Mesothelial cell of epicardium (in vitro differentiated cells): ENCODE results near the gene CACNA1C. TPM values are rescaled to one million over a fixed set of nuclear protein-coding genes. Genes with fewer than 3 reads are reported as not detected.
A peak's percentile ranks its signal among the peaks of the same experiment; 100 is the strongest.

Experiments
- DNase-seq, 2 experiments: peaks; one replicate each; pipeline ENCODE4 v3.0.0; 2021; ENCODE audit warnings: low spot score in 2 of 2; ENCODE audit not compliant: unreplicated experiment in 2 of 2
- H3K27ac Mint-ChIP-seq: 2 replicates; pipeline ENCODE4 v1.8.0; 2021; ENCODE audit warnings: mixed read lengths
- H3K27me3 Mint-ChIP-seq: 2 replicates; pipeline ENCODE4 v1.8.0; 2021; ENCODE audit warnings: low read depth, mixed read lengths
- H3K36me3 Mint-ChIP-seq: 2 replicates; pipeline ENCODE4 v1.8.0; 2021; ENCODE audit warnings: mixed read lengths
- H3K4me1 Mint-ChIP-seq: 2 replicates; pipeline ENCODE4 v1.8.0; 2021; ENCODE audit warnings: mixed read lengths
- H3K4me3 Mint-ChIP-seq: 2 replicates; pipeline ENCODE4 v1.8.0; 2021; ENCODE audit warnings: mild to moderate bottlenecking, moderate library complexity, mixed read lengths
- H3K9me3 Mint-ChIP-seq: 2 replicates; pipeline ENCODE4 v1.8.0; 2021; ENCODE audit warnings: mixed read lengths
- total RNA-seq: library from RNA; stranded (reverse); gene quantifications from 3 replicates; pipeline ENCODE4 v1.2.1, GENCODE V29; 2021
- TF ChIP-seq, protein P1 (sequence below): fragments of 200-600 bp; sonication (generic); IDR thresholded peaks from one replicate; pipeline ENCODE4 v1.5.0; 2021; ENCODE audit warnings: antibody characterized with exemption; ENCODE audit not compliant: unreplicated experiment

CACNA1C gene
- total RNA-seq, 1 donor from 2014 or later = 33.6 TPM

DNA sequence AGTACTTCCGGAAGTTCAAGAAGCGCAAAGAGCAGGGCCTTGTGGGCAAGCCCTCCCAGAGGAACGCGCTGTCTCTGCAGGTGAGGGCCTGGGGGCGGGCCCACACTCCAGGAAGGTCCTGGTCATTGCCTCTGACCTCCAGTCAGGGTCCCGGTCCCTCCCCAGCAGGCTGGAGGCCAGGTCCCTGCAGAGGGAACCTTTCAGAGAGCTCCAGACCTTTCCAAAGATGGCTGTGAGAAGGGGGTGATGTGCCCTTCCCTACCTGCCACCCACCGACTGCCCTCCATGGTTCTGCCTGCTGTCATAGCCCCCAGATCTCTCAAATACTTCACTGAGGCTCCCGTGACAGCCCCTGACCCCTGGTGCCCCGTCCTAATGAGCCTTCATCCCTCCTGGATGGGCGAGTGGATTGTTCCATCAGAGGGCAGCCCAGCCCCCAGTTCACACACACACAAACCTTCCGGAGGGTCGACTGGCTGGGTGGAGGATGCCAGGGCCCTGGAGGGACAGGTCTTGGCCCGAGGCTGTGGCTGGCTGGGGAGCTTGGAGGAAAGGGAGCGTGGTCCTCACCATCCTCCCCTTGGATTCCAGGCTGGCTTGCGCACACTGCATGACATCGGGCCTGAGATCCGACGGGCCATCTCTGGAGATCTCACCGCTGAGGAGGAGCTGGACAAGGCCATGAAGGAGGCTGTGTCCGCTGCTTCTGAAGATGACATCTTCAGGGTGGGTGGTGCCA lies 624.5 kb downstream of the CACNA1C start:
- Mint-ChIP-seq H3K36me3 (peaks cover 4% of the 10 kb centered on the region), H3K27ac (no peak overlapping the region), H3K9me3 (no peaks in the 10 kb centered on the region), H3K27me3 (no peaks in the 10 kb centered on the region), H3K4me3 (no peak overlapping the region), H3K4me1 (no peaks in the 10 kb centered on the region)
- DNase-seq = peak in 1 of 2 experiments; percentile 33
- TF ChIP-seq, protein P1, sequence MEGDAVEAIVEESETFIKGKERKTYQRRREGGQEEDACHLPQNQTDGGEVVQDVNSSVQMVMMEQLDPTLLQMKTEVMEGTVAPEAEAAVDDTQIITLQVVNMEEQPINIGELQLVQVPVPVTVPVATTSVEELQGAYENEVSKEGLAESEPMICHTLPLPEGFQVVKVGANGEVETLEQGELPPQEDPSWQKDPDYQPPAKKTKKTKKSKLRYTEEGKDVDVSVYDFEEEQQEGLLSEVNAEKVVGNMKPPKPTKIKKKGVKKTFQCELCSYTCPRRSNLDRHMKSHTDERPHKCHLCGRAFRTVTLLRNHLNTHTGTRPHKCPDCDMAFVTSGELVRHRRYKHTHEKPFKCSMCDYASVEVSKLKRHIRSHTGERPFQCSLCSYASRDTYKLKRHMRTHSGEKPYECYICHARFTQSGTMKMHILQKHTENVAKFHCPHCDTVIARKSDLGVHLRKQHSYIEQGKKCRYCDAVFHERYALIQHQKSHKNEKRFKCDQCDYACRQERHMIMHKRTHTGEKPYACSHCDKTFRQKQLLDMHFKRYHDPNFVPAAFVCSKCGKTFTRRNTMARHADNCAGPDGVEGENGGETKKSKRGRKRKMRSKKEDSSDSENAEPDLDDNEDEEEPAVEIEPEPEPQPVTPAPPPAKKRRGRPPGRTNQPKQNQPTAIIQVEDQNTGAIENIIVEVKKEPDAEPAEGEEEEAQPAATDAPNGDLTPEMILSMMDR = no peak

DNA sequence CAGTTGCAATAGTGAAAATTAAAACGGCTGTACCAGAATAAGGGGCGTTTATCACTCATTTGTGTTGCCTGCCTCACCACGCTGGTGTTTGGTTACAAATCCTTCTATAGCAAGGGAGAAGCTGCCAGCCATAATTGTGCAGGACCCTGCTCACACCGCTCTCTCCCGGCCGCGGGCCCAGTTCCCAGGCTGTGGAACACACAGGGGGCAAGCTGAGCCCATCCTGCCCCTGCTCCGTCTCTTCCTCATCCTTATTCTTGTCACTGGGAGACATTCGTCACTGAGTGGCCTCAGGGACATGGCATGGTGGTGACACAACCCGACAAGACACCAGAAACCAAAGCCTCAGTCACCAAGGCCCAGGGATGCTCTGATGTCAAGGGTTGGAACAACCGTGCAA lies 625.6 kb downstream of the CACNA1C start:
- peak in 1 of 2 experiments; percentile 21 for DNase-seq
- no peaks in the 10 kb centered on the region for H3K4me1 Mint-ChIP-seq

DNA sequence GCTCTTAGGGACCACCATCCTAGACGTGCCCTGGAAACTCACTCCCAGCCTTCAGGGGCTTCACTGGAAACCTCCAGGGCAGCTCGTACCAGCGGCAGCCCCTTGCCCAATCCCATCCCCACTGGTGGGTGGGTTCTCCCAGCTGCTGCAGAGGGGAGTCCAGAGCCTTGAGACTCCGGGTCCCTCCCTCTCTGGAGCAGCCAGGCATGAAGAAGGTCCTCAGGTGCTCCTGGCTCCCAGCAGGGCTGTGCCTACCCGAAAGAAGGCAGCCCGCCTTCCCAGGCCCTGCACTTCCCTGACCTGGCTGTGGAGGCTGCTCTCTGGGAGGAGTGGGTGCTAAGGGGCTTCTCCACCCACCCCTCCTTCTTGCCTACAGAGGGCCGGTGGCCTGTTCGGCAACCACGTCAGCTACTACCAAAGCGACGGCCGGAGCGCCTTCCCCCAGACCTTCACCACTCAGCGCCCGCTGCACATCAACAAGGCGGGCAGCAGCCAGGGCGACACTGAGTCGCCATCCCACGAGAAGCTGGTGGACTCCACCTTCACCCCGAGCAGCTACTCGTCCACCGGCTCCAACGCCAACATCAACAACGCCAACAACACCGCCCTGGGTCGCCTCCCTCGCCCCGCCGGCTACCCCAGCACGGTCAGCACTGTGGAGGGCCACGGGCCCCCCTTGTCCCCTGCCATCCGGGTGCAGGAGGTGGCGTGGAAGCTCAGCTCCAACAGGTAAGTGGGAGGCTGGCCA lies 626.5 kb downstream of the CACNA1C start:
- H3K4me3 Mint-ChIP-seq = no peak overlapping the region
- no peak overlapping the region for H3K27ac Mint-ChIP-seq
- H3K4me1 Mint-ChIP-seq = no peaks in the 10 kb centered on the region
- TF ChIP-seq, protein P1 = no peak
- no peaks in the 10 kb centered on the region for H3K9me3 Mint-ChIP-seq
- H3K36me3 Mint-ChIP-seq = peaks cover 6% of the 10 kb centered on the region
- no peak for DNase-seq
- no peaks in the 10 kb centered on the region for H3K27me3 Mint-ChIP-seq

More for the DNA sequence above, 625.6 kb downstream of the CACNA1C start:
- Mint-ChIP-seq H3K27me3 (no peaks in the 10 kb centered on the region), H3K36me3 (peaks cover 6% of the 10 kb centered on the region), H3K9me3 (no peaks in the 10 kb centered on the region), H3K4me3 (no peak overlapping the region), H3K27ac (no peak overlapping the region)
- TF ChIP-seq, protein P1 = no peak

DNA sequence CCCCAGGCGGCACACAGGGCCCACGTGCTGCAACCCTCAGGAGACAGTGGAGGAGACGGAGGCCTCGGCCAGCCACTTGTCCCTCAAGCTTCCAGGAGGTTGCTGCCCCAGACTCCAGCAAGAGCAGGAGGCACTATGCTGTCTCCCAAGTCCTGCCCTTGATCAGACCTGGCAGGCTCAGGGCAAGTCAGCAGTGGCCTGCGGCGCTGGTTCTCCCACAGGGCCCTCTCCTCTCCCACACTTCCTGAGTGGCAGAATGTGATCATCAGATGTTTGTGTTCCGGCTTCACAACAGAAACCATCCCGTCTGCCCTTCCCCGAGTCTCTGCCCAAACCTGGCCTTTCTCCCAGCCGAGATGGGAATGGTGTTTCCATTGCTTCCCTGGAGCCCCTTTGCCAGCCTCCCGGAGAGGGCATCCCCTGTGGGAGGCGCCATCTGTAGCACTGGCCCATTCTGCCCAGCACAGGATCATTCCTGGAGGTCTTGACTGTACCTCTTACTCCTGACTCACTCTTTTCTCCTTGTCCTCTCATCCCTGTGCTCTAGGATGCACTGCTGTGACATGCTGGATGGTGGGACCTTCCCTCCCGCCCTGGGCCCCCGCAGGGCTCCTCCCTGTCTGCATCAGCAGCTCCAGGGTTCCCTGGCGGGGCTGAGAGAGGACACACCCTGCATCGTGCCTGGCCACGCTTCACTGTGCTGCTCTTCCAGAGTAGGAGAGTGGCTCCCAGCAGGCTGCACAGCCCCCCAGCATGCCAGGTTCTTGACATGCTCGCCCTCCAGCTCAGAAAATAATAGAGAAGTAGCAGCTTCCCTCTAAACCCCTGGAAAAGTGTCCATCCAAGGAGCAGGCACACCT lies 627.3 kb downstream of the CACNA1C start:
- Mint-ChIP-seq H3K9me3 (no peaks in the 10 kb centered on the region), H3K36me3 (peaks cover 6% of the 10 kb centered on the region), H3K27me3 (no peaks in the 10 kb centered on the region), H3K27ac (no peak overlapping the region), H3K4me3 (no peak overlapping the region), H3K4me1 (no peaks in the 10 kb centered on the region)
- no peak for DNase-seq
- TF ChIP-seq, protein P1 = no peak

DNA sequence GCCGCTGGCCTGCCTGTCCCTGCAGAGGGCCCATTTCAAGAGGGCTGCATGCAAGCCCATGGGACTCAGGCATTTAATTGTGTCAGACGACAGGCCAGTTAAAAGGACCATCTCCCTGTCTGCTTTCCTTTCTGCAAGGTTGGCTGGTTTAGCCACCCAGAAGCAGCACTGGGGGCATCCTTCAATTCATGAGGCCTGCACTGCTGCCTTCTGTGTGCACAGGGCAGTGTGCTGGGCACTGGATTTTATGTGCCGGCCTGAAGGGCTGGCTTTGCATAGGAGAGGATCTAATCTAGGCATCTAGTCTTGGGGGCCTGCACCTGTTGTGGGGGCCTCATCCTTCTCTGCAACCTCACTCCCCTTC lies 627.9 kb downstream of the CACNA1C start:
- no peaks in the 10 kb centered on the region for H3K9me3 Mint-ChIP-seq
- DNase-seq = no peak
- TF ChIP-seq, protein P1 = no peak
- peaks cover 6% of the 10 kb centered on the region for H3K36me3 Mint-ChIP-seq
- no peaks in the 10 kb centered on the region for H3K27me3 Mint-ChIP-seq
- no peak overlapping the region for H3K27ac Mint-ChIP-seq
- no peak overlapping the region for H3K4me3 Mint-ChIP-seq
- H3K4me1 Mint-ChIP-seq = no peaks in the 10 kb centered on the region
